ENCODE data around the gene CDV3.
"Not testable (repeated sequence)": the region's sequence is repeated elsewhere in the genome, so short reads cannot be mapped to it uniquely, and the experiment has no call there.

CDV3 gene

GRCh38 chr3:133532951-133533350 is 40.5 kb upstream of the CDV3 start:
- TF ChIP-seq CTCF (IDR thresholded peaks at IDR 0.05) = no peak
- DNase-seq = no peak

GRCh38 chr3:133535971-133536881 is 37.3 kb upstream of the CDV3 start:
- peaks cover 4% of the 10 kb centered on the region for H3K9me3 Mint-ChIP-seq
- DNase-seq = no peak
- no peak overlapping the region for H3K27ac Mint-ChIP-seq
- TF ChIP-seq CTCF (IDR thresholded peaks at IDR 0.05) = no peak
- H3K4me3 Mint-ChIP-seq = no peak overlapping the region
- no peaks in the 10 kb centered on the region for H3K4me1 Mint-ChIP-seq
- no peaks in the 10 kb centered on the region for H3K27me3 Mint-ChIP-seq (ENCODE audit: low read depth, poor library complexity)
- no peaks in the 10 kb centered on the region for H3K36me3 Mint-ChIP-seq (ENCODE audit: low read depth)

More at GRCh38 chr3:133532951-133533350, 40.5 kb upstream of the CDV3 start:
- no peaks in the 10 kb centered on the region for H3K4me1 Mint-ChIP-seq
- no peak overlapping the region for H3K4me3 Mint-ChIP-seq
- H3K27ac Mint-ChIP-seq = no peak overlapping the region
- H3K27me3 Mint-ChIP-seq (ENCODE audit: low read depth, poor library complexity) = peaks cover 5% of the 10 kb centered on the region
- H3K9me3 Mint-ChIP-seq = peaks cover 14% of the 10 kb centered on the region
- no peaks in the 10 kb centered on the region for H3K36me3 Mint-ChIP-seq (ENCODE audit: low read depth)

GRCh38 chr3:133537131-133537530 is 36.4 kb upstream of the CDV3 start:
- not testable (repeated sequence) for H3K27me3 Mint-ChIP-seq (ENCODE audit: low read depth, poor library complexity); H3K9me3 Mint-ChIP-seq; H3K27ac Mint-ChIP-seq; H3K4me3 Mint-ChIP-seq; H3K4me1 Mint-ChIP-seq; DNase-seq; H3K36me3 Mint-ChIP-seq (ENCODE audit: low read depth)

- Mint-ChIP-seq H3K27ac (no peak overlapping the region), H3K9me3 (peaks cover 4% of the 10 kb centered on the region), H3K36me3 (ENCODE audit: low read depth) (no peaks in the 10 kb centered on the region), H3K27me3 (ENCODE audit: low read depth, poor library complexity) (no peaks in the 10 kb centered on the region), H3K4me3 (no peak overlapping the region), H3K4me1 (no peaks in the 10 kb centered on the region)
- TF ChIP-seq CTCF (IDR thresholded peaks at IDR 0.05) = no peak
- DNase-seq = no peak
Measured at GRCh38 chr3:133538154-133538553, 35.3 kb upstream of the CDV3 start.

- H3K36me3 Mint-ChIP-seq (ENCODE audit: low read depth) = no peaks in the 10 kb centered on the region
- H3K27ac Mint-ChIP-seq = no peak overlapping the region
- no peaks in the 10 kb centered on the region for H3K4me1 Mint-ChIP-seq
- no peak for TF ChIP-seq CTCF (IDR thresholded peaks at IDR 0.05)
- DNase-seq = no peak
- H3K27me3 Mint-ChIP-seq (ENCODE audit: low read depth, poor library complexity) = no peaks in the 10 kb centered on the region
- peaks cover 4% of the 10 kb centered on the region for H3K9me3 Mint-ChIP-seq
- no peak overlapping the region for H3K4me3 Mint-ChIP-seq
Measured at GRCh38 chr3:133540896-133541674, 32.4 kb upstream of the CDV3 start.

- Mint-ChIP-seq H3K4me1 (peaks cover 10% of the 10 kb centered on the region), H3K36me3 (ENCODE audit: low read depth) (no peaks in the 10 kb centered on the region), H3K9me3 (peaks cover 4% of the 10 kb centered on the region), H3K27me3 (ENCODE audit: low read depth, poor library complexity) (no peaks in the 10 kb centered on the region), H3K4me3 (no peak overlapping the region), H3K27ac (no peak overlapping the region)
- TF ChIP-seq CTCF (IDR thresholded peaks at IDR 0.05) = no peak
- no peak for DNase-seq
Measured at GRCh38 chr3:133542871-133543270, 30.6 kb upstream of the CDV3 start.

- not testable (repeated sequence) for H3K36me3 Mint-ChIP-seq (ENCODE audit: low read depth); DNase-seq; H3K4me3 Mint-ChIP-seq; H3K27ac Mint-ChIP-seq; H3K9me3 Mint-ChIP-seq; H3K27me3 Mint-ChIP-seq (ENCODE audit: low read depth, poor library complexity)
- peaks cover 18% of the 10 kb centered on the region for H3K4me1 Mint-ChIP-seq
Measured at GRCh38 chr3:133544983-133545382, 28.5 kb upstream of the CDV3 start.

Data from nephron progenitor cell (in vitro differentiated cells).